ENCODE data around the gene ZNF362.
"Not testable (repeated sequence)": the region's sequence is repeated elsewhere in the genome, so short reads cannot be mapped to it uniquely, and the experiment has no call there.

Gene ZNF362

GRCh38 chr1:33288976-33289857, 32.9 kb downstream of the ZNF362 start:
- DNase-seq, result no peak

GRCh38 chr1:33289858-33290154, 33.5 kb downstream of the ZNF362 start:
- no peak for DNase-seq

- DNase-seq, result not testable (repeated sequence)
Observed at GRCh38 chr1:33290615-33291014, 34.3 kb downstream of the ZNF362 start.

- no peak for DNase-seq
Observed at GRCh38 chr1:33292726-33293340, 36.5 kb downstream of the ZNF362 start.

- DNase-seq, result no peak
Observed at GRCh38 chr1:33294071-33295010, 38.0 kb downstream of the ZNF362 start.

DNA sequence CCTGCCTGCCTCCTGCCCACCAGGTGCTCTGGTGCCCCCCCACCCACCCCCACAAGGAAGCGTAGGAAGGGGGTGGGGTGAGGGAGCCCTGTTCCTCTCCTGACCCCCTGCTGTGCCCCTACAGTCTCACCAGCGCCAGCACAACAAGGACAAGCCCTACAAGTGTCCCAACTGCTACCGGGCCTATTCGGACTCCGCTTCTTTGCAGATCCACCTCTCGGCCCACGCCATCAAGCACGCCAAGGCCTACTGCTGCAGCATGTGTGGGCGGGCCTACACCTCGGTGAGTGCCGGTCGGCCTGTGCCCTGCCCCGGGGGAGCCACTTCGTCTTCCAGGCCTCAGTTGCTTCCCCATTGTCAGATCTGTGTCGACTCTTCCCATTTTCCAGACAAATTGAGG, 38.7 kb downstream of the ZNF362 start:
- DNase-seq, result peak in 1 of 2 experiments; percentile 20

DNA sequence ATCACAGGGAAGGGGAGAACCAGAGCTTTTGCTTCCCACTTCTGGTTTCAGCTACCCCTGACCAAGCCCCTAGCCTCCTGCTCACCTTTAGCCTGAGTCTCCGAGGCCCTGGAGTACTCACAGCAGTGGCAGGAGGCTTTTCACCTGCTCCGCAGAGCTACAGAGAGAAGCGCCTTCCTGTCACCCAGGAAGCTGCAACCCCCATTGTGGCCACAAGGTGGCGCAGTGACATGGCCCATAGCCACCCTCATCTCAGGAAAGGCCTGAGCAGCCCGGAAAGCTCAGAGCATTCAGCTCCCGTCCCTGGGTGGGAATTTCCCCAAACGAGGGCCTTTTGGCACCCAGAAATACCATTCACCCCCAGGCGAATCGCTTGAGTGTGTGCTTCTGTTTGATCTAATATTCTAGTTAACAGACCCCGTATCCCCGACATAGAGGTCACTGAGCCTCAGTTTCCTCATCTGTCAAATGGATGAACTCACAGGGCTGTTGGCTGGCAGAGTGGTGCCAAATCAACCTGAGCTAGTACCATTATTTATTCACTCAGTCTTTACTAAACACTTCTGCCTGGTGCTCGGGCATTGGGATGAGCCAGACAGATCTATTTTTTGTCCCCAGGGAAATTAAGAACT, 39.3 kb downstream of the ZNF362 start:
- peak; percentile 46 to 90 for DNase-seq

DNA sequence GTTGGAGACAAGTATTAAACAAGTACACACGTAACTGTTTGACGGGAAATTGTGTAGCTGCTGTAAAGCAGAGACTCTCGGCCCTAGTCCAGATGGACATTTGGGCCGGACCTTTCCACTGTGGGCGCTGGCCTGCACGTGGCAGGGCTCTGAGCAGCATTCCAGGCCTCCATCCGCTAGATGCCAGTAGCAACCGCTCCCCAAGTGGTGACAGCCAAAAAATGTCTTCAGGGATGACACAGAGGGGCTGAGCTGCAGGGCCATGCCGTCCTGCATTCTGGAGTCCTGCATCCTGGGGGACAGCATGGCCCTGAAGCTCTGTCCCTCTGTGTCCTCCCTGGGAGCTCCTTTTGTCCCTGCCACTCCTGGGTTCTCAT, 39.8 kb downstream of the ZNF362 start:
- DNase-seq, result no peak

DNA sequence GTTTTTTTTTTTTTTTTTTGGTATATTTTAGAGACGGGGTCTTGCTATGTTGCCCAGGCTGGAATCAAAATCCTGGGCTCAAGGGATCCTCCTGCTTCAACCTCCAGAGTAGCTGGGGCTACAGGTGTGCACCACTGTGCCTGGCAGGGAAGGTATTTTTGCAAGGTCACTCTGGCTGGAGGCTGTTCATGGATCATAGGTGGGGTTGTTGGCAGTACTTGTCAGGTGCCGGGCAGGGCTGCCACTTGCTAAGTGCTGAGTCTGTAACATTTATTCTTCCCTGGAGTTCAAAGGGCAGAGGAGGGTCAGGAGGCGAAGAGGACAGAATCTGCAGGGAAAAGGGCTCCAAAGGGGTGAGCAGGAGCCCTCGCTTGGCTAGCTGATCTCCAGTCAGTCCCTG, 40.5 kb downstream of the ZNF362 start:
- no peak for DNase-seq

- DNase-seq, result no peak
Observed at GRCh38 chr1:33297911-33298622, 41.8 kb downstream of the ZNF362 start.

DNA sequence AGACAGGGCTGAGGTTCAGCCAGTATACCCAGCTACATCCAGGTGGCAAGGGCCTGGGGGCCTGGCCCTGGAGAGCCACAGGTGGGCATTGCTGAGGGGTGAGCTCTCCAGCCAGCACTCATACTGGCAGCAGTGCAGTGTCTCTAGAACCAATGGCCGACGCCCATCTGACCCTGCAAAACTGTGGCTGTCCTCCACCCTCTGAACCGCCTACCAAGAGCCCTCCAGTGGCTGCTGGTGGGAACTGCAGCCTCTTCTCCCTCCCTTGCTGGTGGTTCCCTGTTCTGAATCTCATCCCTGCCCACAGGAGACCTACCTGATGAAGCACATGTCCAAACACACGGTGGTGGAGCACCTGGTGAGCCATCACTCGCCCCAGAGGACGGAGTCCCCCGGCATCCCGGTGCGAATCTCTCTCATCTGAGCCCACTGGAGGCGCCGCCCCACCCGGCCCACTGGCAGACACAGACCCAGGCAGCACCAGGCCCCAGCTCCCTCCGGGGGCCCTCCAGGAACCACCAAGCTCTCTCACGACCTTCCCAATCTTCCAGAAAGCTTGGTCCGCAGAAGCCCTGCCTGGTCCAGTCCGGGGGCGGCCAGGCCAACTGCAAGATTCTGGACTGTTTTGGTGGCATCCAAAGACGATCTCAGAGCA, 42.5 kb downstream of the ZNF362 start:
- DNase-seq, result peak; percentile 28 to 67

GRCh38 chr1:33299461-33300155, 43.3 kb downstream of the ZNF362 start:
- no peak for DNase-seq

DNA sequence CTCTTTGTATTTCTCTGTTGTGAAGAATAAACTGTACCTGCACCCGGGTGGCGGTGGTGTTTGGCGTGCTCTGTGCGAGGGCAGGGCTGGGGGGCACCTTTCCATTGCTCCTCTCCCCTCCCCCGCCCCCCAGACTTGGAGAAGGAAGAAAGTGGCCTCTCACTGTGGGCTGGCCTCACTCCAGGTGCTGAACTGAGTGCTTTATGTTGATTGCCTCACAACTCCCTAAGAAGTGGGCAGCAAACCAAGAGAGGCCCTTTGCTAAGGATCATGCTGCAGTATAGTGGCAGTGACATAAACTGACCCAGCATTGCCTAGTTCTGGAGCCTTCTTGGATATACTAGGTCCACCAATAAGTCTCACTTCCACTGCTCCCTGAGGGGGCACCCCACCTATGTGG, 44.4 kb downstream of the ZNF362 start:
- no peak for DNase-seq

- no peak for DNase-seq
Observed at GRCh38 chr1:33301273-33301984, 45.1 kb downstream of the ZNF362 start.

- no peak for DNase-seq
Observed at GRCh38 chr1:33302325-33302724, 46.0 kb downstream of the ZNF362 start.

- DNase-seq, result no peak
Observed at GRCh38 chr1:33305016-33305415, 48.7 kb downstream of the ZNF362 start.

- no peak for DNase-seq
Observed at GRCh38 chr1:33305816-33306652, 49.7 kb downstream of the ZNF362 start.

DNA sequence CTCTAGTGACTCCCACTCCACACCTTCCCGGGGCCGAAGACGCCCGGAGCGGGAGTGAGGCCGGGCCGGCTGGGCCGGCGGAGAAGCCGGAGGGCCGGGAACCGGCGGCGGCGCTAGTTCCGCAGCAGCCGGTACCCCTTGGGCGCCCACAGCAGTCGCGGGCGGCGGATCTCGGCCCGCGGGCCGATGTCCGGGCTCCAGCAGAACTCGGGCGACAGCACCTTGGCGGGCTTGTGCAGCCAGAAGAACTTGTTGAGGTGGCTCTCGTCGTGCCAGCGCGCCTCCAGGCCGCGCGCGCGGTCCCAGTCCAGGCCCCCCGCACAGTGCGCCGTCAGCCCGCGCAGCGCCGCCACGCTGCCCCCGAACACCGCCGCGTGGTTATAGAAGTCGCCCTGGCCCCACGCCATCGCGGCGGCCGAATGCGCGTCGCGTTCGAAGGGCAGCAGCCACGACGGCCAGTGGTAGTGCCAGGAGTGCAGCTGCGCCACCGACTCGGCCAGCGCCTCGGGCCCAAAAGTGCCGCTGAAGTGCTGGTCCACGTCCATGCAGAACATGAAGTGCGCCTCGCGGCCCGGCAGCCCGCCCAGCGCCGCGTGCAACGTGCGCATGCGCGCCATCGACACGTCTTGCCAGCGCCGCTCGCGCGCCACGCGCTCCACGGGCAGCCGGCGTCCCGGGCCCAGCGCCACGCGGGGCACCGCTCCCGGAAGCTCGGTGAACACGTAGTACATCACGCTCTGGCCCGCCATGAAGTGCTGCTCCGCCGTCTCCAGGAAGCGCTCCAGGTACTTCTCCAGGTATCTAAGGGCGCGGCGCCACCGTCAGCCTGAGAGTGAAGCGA, 50.6 kb downstream of the ZNF362 start:
- no peak for DNase-seq

DNA sequence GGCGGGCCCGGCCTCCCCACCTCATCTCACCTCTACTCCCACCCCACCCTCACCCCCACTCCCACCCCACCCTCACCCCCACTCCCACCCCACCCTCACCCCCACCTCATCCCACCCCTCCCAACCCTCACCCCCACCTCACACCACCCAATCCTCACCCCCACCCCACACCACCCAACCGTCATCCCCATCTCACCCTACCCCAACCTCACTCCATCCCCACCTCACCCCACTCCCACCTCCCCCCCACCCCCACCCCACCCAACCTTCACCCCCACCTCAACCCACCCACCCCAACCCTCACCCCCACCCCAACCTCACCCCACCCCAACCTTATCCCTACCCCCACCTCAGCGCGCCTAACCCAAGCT, 51.2 kb downstream of the ZNF362 start:
- no peak for DNase-seq

Data from NCI-H526 (cell line).